Measurements from ENCODE around the gene PMM1. TPM values are rescaled to one million over a fixed set of nuclear protein-coding genes. Genes with fewer than 3 reads are reported as not detected.
A peak's percentile ranks its signal among the peaks of the same experiment; 100 is the strongest.
"Not testable (repeated sequence)": the region's sequence is repeated elsewhere in the genome, so short reads cannot be mapped to it uniquely, and the experiment has no call there.

The PMM1 gene
- total RNA-seq, 2 experiments from 2014 or later = 35.3 to 35.6 TPM

DNA sequence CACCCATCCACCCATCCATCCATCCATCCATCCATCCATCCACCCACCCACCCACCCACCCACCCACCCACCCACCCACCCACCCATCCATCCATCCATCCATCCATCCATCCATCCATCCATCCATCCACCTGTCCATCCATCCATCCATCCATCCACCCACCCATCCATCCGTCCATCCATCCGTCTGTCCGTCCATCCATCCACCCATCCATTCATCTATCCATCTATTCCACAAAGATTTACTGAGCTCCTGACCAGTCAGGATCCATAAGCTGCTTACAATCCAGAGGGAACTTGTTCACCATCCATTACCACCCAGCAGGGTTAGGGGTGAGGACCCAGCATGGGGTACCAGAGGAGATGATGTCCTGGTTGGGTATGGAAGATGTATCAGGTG is 17.3 kb downstream of the PMM1 start:
- CTCF ChIA-PET; H3K27me3 Mint-ChIP-seq (ENCODE audit: low read depth); DNase-seq; H3K36me3 Mint-ChIP-seq (ENCODE audit: low read depth); H3K9me3 Mint-ChIP-seq; H3K4me1 Mint-ChIP-seq (ENCODE audit: low read depth); intact Hi-C loops (cut with micrococcal nuclease); H3K4me3 Mint-ChIP-seq; H3K27ac Mint-ChIP-seq: not testable (repeated sequence)

- no peaks in the 10 kb centered on the region for H3K27me3 Mint-ChIP-seq (ENCODE audit: low read depth)
- no peak overlapping the region for H3K4me3 Mint-ChIP-seq
- H3K4me1 Mint-ChIP-seq (ENCODE audit: low read depth) = no peaks in the 10 kb centered on the region
- CTCF ChIA-PET = interaction anchor here (0.6 to 0.7 kb wide), 3 partner anchors 145 to 733 kb away, joined by 3 to 5 read pairs (median 3); no protein-coding TSS in a partner anchor
- intact Hi-C loops (cut with micrococcal nuclease) = no loop called here
- H3K36me3 Mint-ChIP-seq (ENCODE audit: low read depth) = no peaks in the 10 kb centered on the region
- DNase-seq = no peak
- H3K9me3 Mint-ChIP-seq = no peaks in the 10 kb centered on the region
- no peak overlapping the region for H3K27ac Mint-ChIP-seq
Observed at GRCh38 chr22:41571786-41572185, 17.9 kb downstream of the PMM1 start.

- no peak overlapping the region for H3K4me3 Mint-ChIP-seq
- H3K4me1 Mint-ChIP-seq (ENCODE audit: low read depth) = peaks cover 5% of the 10 kb centered on the region
- no peak overlapping the region for H3K27ac Mint-ChIP-seq
- no peaks in the 10 kb centered on the region for H3K27me3 Mint-ChIP-seq (ENCODE audit: low read depth)
- H3K36me3 Mint-ChIP-seq (ENCODE audit: low read depth) = no peaks in the 10 kb centered on the region
- no peak for DNase-seq
- CTCF ChIA-PET = no interaction called here
- intact Hi-C loops (cut with micrococcal nuclease) = no loop called here
- no peaks in the 10 kb centered on the region for H3K9me3 Mint-ChIP-seq
Observed at GRCh38 chr22:41570221-41570620, 19.4 kb downstream of the PMM1 start.

GRCh38 chr22:41568811-41569210 is 20.8 kb downstream of the PMM1 start:
- Mint-ChIP-seq H3K27ac (no peak overlapping the region), H3K36me3 (ENCODE audit: low read depth) (no peaks in the 10 kb centered on the region)
- CTCF ChIA-PET = interaction anchor here (0.9 kb wide), 1 partner anchor 98 kb away, joined by 3 read pairs; no protein-coding TSS in a partner anchor

DNA sequence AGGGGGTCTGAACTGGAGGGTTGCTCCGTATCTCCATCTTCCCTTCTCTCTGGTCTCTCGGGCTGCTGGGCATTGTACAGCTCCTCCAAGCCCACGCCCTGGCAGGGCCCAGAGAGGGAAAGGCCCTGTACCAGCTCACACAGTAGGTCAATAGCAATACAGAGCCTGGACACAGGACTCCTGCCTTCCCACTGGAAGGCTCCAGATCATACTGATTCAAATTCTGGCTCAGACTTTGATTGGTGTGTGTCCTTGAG is 22.2 kb downstream of the PMM1 start:
- CTCF ChIA-PET = interaction anchor here (0.6 to 0.8 kb wide), 2 partner anchors 24 to 462 kb away, joined by 3 to 5 read pairs; partner anchors contain the start of gene POLR3H
- no peaks in the 10 kb centered on the region for H3K9me3 Mint-ChIP-seq
- no peaks in the 10 kb centered on the region for H3K27me3 Mint-ChIP-seq (ENCODE audit: low read depth)
- no peaks in the 10 kb centered on the region for H3K36me3 Mint-ChIP-seq (ENCODE audit: low read depth)
- no peak overlapping the region for H3K4me3 Mint-ChIP-seq
- intact Hi-C loops (cut with micrococcal nuclease) = no loop called here
- H3K4me1 Mint-ChIP-seq (ENCODE audit: low read depth) = peaks cover 5% of the 10 kb centered on the region
- DNase-seq = no peak
- no peak overlapping the region for H3K27ac Mint-ChIP-seq

More at GRCh38 chr22:41568811-41569210, 20.8 kb downstream of the PMM1 start:
- intact Hi-C loops (cut with micrococcal nuclease) = no loop called here
- DNase-seq = no peak
- H3K9me3 Mint-ChIP-seq = no peaks in the 10 kb centered on the region
- H3K4me1 Mint-ChIP-seq (ENCODE audit: low read depth) = peaks cover 5% of the 10 kb centered on the region
- H3K27me3 Mint-ChIP-seq (ENCODE audit: low read depth) = no peaks in the 10 kb centered on the region
- H3K4me3 Mint-ChIP-seq = no peak overlapping the region

GRCh38 chr22:41565403-41566054 is 24.1 kb downstream of the PMM1 start:
- no peaks in the 10 kb centered on the region for H3K36me3 Mint-ChIP-seq (ENCODE audit: low read depth)
- intact Hi-C loops (cut with micrococcal nuclease) = no loop called here
- H3K27ac Mint-ChIP-seq = peak overlapping the region; percentile 18
- CTCF ChIA-PET = no interaction called here
- no peaks in the 10 kb centered on the region for H3K9me3 Mint-ChIP-seq
- H3K4me1 Mint-ChIP-seq (ENCODE audit: low read depth) = peaks cover 5% of the 10 kb centered on the region
- peaks cover 8% of the 10 kb centered on the region for H3K27me3 Mint-ChIP-seq (ENCODE audit: low read depth)
- DNase-seq = peak; percentile 67
- H3K4me3 Mint-ChIP-seq = no peak overlapping the region

DNA sequence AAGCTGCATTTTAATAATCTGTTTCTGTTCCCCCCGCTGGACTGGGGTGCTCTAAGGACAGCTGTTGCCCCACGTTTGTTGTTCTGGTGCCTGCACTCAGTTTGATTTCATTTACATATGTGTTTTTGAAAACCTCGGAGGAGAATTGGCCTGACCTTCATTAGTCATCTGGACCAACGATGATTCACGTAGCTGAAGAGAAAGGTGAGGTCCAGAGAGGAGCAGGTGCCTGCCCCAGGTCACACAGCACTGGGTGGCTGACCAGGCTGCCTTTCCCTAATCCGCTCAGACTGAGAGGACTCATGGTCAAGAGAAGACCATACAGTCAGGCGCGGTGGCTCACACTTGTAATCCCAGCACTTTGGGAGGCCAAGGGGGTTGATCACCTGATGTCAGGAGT is 25.1 kb downstream of the PMM1 start:
- H3K4me1 Mint-ChIP-seq (ENCODE audit: low read depth) = peaks cover 5% of the 10 kb centered on the region
- no peak overlapping the region for H3K27ac Mint-ChIP-seq
- H3K4me3 Mint-ChIP-seq = no peak overlapping the region
- peaks cover 12% of the 10 kb centered on the region for H3K27me3 Mint-ChIP-seq (ENCODE audit: low read depth)
- CTCF ChIA-PET = no interaction called here
- no peaks in the 10 kb centered on the region for H3K36me3 Mint-ChIP-seq (ENCODE audit: low read depth)
- no peaks in the 10 kb centered on the region for H3K9me3 Mint-ChIP-seq
- no peak for DNase-seq
- intact Hi-C loops (cut with micrococcal nuclease) = no loop called here

GRCh38 chr22:41563051-41563711 is 26.5 kb downstream of the PMM1 start:
- intact Hi-C loops (cut with micrococcal nuclease) = no loop called here

GRCh38 chr22:41562461-41562860 is 27.2 kb downstream of the PMM1 start:
- CTCF ChIA-PET = no interaction called here
- H3K4me3 Mint-ChIP-seq = no peak overlapping the region
- no peak overlapping the region for H3K27ac Mint-ChIP-seq

More at GRCh38 chr22:41563051-41563711, 26.5 kb downstream of the PMM1 start:
- CTCF ChIA-PET = no interaction called here
- no peak for DNase-seq
- Mint-ChIP-seq H3K9me3 (no peaks in the 10 kb centered on the region), H3K27ac (no peak overlapping the region), H3K4me3 (no peak overlapping the region), H3K36me3 (ENCODE audit: low read depth) (no peaks in the 10 kb centered on the region), H3K4me1 (ENCODE audit: low read depth) (peaks cover 5% of the 10 kb centered on the region), H3K27me3 (ENCODE audit: low read depth) (peaks cover 12% of the 10 kb centered on the region)

DNA sequence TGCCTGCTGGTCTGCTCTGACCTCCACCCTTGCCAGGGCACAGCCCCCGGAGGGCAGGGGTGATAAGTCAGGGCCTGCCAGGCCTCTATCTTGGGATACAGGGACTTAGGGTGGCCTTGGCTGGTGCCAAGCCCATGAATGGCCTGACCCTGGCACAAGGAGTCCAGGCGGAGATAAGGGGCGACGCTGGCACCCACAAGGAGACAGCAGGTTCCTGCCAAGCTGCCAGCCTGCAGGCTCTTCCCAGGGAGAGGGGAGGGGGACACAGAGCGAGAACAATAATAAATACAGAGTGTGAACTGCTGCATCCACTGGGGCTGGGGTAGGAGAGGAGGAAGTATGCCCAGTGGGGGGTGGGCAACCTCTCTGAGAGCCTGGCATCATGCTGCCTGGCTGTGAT is 27.9 kb downstream of the PMM1 start:
- Mint-ChIP-seq H3K27me3 (ENCODE audit: low read depth) (peaks cover 16% of the 10 kb centered on the region), H3K9me3 (no peaks in the 10 kb centered on the region), H3K27ac (no peak overlapping the region), H3K4me3 (no peak overlapping the region), H3K4me1 (ENCODE audit: low read depth) (peaks cover 5% of the 10 kb centered on the region), H3K36me3 (ENCODE audit: low read depth) (no peaks in the 10 kb centered on the region)
- CTCF ChIA-PET = no interaction called here
- no peak for DNase-seq
- intact Hi-C loops (cut with micrococcal nuclease) = no loop called here

More at GRCh38 chr22:41562461-41562860, 27.2 kb downstream of the PMM1 start:
- Mint-ChIP-seq H3K36me3 (ENCODE audit: low read depth) (no peaks in the 10 kb centered on the region), H3K4me1 (ENCODE audit: low read depth) (peaks cover 5% of the 10 kb centered on the region), H3K27me3 (ENCODE audit: low read depth) (peaks cover 16% of the 10 kb centered on the region), H3K9me3 (no peaks in the 10 kb centered on the region)
- intact Hi-C loops (cut with micrococcal nuclease) = no loop called here
- no peak for DNase-seq

DNA sequence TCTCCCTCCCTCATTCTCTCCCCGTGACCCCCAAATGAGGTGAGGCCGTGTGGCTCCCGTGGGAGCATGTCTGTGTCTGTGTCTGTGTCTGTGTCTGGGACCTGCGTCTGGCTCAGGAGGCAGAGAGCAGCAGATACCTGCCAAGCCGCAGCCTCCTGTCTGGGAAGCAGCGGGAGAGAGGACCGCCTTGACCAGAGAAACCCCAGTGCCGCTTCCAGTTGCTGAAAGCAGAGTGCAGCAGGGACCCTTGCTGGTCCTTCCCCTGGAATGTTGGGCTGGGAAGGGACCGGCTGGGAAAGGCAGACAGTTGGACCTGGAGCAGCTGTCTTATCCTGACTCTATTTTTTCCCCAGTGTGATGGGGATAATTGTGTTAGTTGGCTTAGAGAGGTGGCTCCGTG is 28.3 kb downstream of the PMM1 start:
- Mint-ChIP-seq H3K36me3 (ENCODE audit: low read depth) (no peaks in the 10 kb centered on the region), H3K4me1 (ENCODE audit: low read depth) (peaks cover 5% of the 10 kb centered on the region), H3K9me3 (no peaks in the 10 kb centered on the region), H3K27me3 (ENCODE audit: low read depth) (peaks cover 16% of the 10 kb centered on the region), H3K27ac (no peak overlapping the region), H3K4me3 (no peak overlapping the region)
- intact Hi-C loops (cut with micrococcal nuclease) = no loop called here
- no peak for DNase-seq
- CTCF ChIA-PET = no interaction called here

DNA sequence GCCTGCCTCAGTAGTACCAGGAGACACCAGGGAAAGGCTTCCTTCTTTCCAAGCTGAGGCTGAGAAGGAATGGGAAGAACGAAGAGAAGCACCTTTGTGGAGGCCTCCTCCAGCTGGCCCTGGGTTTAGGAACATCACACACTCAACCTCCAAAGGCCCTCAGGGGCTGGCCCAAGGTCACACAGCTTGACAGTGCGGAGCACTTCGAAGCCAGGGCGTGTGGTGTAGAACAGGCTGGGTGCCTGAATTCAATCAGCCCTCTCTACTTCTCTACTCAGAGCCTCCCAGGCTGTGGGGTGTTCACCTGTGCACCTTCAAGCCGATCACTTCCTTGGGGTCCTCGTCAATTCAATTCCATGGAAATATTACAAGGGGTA is 29.6 kb downstream of the PMM1 start:
- no peaks in the 10 kb centered on the region for H3K36me3 Mint-ChIP-seq (ENCODE audit: low read depth)
- intact Hi-C loops (cut with micrococcal nuclease) = no loop called here
- H3K27me3 Mint-ChIP-seq (ENCODE audit: low read depth) = peaks cover 18% of the 10 kb centered on the region
- H3K9me3 Mint-ChIP-seq = no peaks in the 10 kb centered on the region
- H3K4me1 Mint-ChIP-seq (ENCODE audit: low read depth) = no peaks in the 10 kb centered on the region
- H3K4me3 Mint-ChIP-seq = no peak overlapping the region
- CTCF ChIA-PET = no interaction called here
- no peak overlapping the region for H3K27ac Mint-ChIP-seq
- DNase-seq = no peak

DNA sequence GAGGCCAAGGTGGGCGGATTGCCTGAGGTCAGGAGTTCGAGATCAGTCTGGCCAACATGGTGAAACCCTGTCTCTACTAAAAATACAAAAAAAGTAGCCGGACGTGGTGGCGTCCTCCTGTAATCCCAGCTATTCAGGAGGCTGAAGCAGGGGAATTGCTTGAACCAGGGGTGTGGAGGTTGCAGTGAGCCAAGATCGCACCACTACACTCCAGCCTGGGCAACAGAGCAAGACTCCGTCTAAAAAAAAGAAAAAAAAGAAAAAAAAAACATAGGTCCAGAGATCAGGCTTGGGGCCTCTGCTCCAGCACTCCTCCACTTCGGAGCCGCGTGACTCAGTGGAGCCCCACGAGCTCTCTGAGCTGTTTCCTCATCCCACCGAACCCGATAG is 31.4 kb downstream of the PMM1 start:
- H3K4me1 Mint-ChIP-seq (ENCODE audit: low read depth); H3K36me3 Mint-ChIP-seq (ENCODE audit: low read depth); DNase-seq; H3K27ac Mint-ChIP-seq; H3K9me3 Mint-ChIP-seq; intact Hi-C loops (cut with micrococcal nuclease); H3K4me3 Mint-ChIP-seq: not testable (repeated sequence)
- CTCF ChIA-PET = interaction anchor here (0.7 kb wide), 1 partner anchor 363 kb away, joined by 3 read pairs; no protein-coding TSS in a partner anchor
- peaks cover 18% of the 10 kb centered on the region for H3K27me3 Mint-ChIP-seq (ENCODE audit: low read depth)
